WERI-Rb-1 (cell line): ENCODE data around the gene NTRK3.
A peak's percentile ranks its signal among the peaks of the same experiment; 100 is the strongest.

Experiments used
- DNase-seq: peaks from one replicate; pipeline ENCODE4 v3.0.0-alpha.2; 2020
- H3K27ac ChIP-seq: fragments of 250-450 bp; sonication (Bioruptor Pico); 2 replicates; pipeline ENCODE4 v1.5.1; 2020; ENCODE audit warnings: mild to moderate bottlenecking, moderate library complexity
- H3K27me3 ChIP-seq: fragments of 250-450 bp; sonication (Bioruptor Pico); 2 replicates; pipeline ENCODE4 v1.5.1; 2021; ENCODE audit warnings: mild to moderate bottlenecking, low read depth, moderate library complexity; ENCODE audit not compliant: insufficient read depth, severe bottlenecking
- H3K36me3 ChIP-seq: fragments of 250-450 bp; sonication (Bioruptor Pico); 2 replicates; pipeline ENCODE4 v1.5.1; 2020; ENCODE audit warnings: mild to moderate bottlenecking, moderate library complexity
- H3K4me3 ChIP-seq: 2 replicates; pipeline ENCODE4 v1.5.1; 2011; ENCODE audit warnings: low read depth, mild to moderate bottlenecking, control low read depth, low read length
- H3K9me3 ChIP-seq: fragments of 250-450 bp; sonication (Bioruptor Pico); 2 replicates; pipeline ENCODE4 v1.5.1; 2021; ENCODE audit warnings: mild to moderate bottlenecking, moderate library complexity; ENCODE audit not compliant: severe bottlenecking
- TF ChIP-seq, protein P1 (sequence below): IDR thresholded peaks from 2 replicates; pipeline ENCODE4 v1.5.1; 2011; ENCODE audit warnings: low read depth, mild to moderate bottlenecking, control low read depth, inconsistent platforms, low read length

NTRK3 gene

GRCh38 chr15:87826119-87826747 is 430.3 kb downstream of the NTRK3 start:
- Histone ChIP-seq H3K9me3 (no peaks in the 10 kb centered on the region), H3K36me3 (no peaks in the 10 kb centered on the region), H3K27ac (no peak overlapping the region), H3K27me3 (no peaks in the 10 kb centered on the region), H3K4me3 (no peak overlapping the region)
- TF ChIP-seq, protein P1, sequence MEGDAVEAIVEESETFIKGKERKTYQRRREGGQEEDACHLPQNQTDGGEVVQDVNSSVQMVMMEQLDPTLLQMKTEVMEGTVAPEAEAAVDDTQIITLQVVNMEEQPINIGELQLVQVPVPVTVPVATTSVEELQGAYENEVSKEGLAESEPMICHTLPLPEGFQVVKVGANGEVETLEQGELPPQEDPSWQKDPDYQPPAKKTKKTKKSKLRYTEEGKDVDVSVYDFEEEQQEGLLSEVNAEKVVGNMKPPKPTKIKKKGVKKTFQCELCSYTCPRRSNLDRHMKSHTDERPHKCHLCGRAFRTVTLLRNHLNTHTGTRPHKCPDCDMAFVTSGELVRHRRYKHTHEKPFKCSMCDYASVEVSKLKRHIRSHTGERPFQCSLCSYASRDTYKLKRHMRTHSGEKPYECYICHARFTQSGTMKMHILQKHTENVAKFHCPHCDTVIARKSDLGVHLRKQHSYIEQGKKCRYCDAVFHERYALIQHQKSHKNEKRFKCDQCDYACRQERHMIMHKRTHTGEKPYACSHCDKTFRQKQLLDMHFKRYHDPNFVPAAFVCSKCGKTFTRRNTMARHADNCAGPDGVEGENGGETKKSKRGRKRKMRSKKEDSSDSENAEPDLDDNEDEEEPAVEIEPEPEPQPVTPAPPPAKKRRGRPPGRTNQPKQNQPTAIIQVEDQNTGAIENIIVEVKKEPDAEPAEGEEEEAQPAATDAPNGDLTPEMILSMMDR, result no peak
- DNase-seq, result no peak

- Histone ChIP-seq H3K27ac (no peak overlapping the region), H3K9me3 (no peaks in the 10 kb centered on the region), H3K36me3 (no peaks in the 10 kb centered on the region), H3K27me3 (no peaks in the 10 kb centered on the region), H3K4me3 (no peak overlapping the region)
- no peak for DNase-seq
- TF ChIP-seq, protein P1, result no peak
Observed at GRCh38 chr15:87818756-87819155, 437.8 kb downstream of the NTRK3 start.

DNA sequence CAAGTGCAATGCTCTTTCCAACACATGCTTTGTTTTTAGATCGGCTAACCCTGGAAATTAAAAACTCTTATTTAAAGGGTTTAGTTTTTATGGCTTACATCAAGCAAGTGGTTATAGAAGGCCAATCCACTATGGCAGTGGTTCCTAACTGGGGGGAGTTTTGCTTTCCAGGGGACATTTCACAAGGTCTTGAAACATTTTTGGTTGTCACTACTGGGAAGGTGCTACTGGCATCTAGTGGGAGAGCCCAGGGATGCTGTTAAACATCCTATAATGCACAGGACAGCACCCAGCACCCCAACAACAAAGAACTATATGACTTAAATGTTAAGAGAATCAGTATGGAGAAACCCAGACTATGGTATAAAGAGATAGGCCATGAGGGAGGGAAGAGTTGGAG is 439.0 kb downstream of the NTRK3 start:
- Histone ChIP-seq H3K27ac (no peak overlapping the region), H3K4me3 (no peak overlapping the region), H3K9me3 (no peaks in the 10 kb centered on the region), H3K36me3 (no peaks in the 10 kb centered on the region), H3K27me3 (no peaks in the 10 kb centered on the region)
- DNase-seq, result no peak
- TF ChIP-seq, protein P1, result 0 out of 2 replicates have a peak, but pooled peaks have one; percentile 4

GRCh38 chr15:87816811-87817210 is 439.7 kb downstream of the NTRK3 start:
- TF ChIP-seq, protein P1, result no peak
- Histone ChIP-seq H3K27ac (no peak overlapping the region), H3K9me3 (no peaks in the 10 kb centered on the region), H3K4me3 (no peak overlapping the region), H3K36me3 (no peaks in the 10 kb centered on the region), H3K27me3 (no peaks in the 10 kb centered on the region)
- DNase-seq, result no peak

DNA sequence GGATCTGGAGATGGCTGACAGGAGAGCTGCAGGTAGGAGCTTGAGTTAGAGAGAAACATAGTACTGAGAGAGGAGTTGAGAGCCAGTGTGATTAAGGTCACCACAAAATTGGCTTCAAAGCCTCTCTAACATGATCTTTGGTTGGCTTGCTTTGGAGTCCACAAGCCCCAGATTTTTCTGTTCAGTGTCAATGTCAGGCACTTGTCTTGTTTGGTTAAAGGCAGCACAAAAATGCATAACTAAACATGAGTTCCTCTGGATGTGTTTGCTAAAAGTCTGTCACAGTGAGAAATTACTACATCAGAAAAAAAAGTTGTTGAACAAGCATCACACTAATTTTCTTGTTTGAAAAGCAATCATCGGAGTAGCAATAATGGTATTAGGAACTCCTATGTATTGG is 440.5 kb downstream of the NTRK3 start:
- Histone ChIP-seq H3K4me3 (no peak overlapping the region), H3K27me3 (no peaks in the 10 kb centered on the region), H3K9me3 (no peaks in the 10 kb centered on the region), H3K27ac (no peak overlapping the region), H3K36me3 (no peaks in the 10 kb centered on the region)
- DNase-seq, result no peak
- TF ChIP-seq, protein P1, result no peak
